OCI-LY1 (cell line): Measurements from ENCODE around the gene PCDHGA1.

Experiments
- EZH2 ChIP-seq: fragments of 200-600 bp; sonication (generic), shearing (Covaris generic); IDR thresholded peaks from 2 replicates; pipeline ENCODE4 v1.8.0; 2017; ENCODE audit warnings: borderline replicate concordance, mixed run types, mild to moderate bottlenecking, antibody characterized with exemption, low read length, moderate library complexity, mixed read lengths
- TF ChIP-seq, protein P1 (sequence below): fragments of 200-600 bp; sonication (generic), shearing (Covaris generic); IDR thresholded peaks from 2 replicates; pipeline ENCODE4 v1.5.1; 2017; ENCODE audit warnings: mild to moderate bottlenecking, antibody characterized with exemption, low read length, moderate library complexity, mixed read lengths

DNA sequence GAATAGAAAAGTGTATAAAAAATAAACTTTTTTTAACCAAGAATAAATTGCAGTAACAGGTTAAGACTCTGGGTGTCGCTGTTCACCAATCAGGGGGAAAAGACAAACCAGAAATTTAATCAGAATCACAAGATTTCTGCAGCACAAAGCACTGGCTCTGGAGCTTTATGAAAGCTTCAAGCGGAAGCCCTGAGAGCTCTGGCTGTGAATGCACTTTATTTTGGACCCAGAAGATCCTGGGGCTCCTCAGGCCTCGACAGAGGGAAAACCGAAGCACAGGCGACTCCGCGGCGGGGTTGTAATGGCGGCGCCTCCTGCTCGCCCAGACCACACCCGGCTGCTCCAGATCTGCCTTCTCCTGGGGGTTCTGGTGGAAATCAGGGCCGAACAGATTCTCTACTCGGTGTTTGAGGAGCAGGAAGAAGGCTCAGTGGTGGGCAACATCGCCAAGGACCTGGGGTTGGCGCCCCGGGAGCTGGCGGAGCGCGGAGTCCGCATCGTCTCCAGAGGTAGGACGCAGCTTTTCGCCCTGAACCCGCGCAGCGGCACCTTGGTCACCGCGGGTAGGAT lies 24.7 kb downstream of the PCDHGA1 start, which contains the start of gene PCDHGA4:
- TF ChIP-seq, protein P1, sequence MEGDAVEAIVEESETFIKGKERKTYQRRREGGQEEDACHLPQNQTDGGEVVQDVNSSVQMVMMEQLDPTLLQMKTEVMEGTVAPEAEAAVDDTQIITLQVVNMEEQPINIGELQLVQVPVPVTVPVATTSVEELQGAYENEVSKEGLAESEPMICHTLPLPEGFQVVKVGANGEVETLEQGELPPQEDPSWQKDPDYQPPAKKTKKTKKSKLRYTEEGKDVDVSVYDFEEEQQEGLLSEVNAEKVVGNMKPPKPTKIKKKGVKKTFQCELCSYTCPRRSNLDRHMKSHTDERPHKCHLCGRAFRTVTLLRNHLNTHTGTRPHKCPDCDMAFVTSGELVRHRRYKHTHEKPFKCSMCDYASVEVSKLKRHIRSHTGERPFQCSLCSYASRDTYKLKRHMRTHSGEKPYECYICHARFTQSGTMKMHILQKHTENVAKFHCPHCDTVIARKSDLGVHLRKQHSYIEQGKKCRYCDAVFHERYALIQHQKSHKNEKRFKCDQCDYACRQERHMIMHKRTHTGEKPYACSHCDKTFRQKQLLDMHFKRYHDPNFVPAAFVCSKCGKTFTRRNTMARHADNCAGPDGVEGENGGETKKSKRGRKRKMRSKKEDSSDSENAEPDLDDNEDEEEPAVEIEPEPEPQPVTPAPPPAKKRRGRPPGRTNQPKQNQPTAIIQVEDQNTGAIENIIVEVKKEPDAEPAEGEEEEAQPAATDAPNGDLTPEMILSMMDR: peak; percentile 48
- TF ChIP-seq EZH2: no peak
